Spinal cord (tissue), 10 donors: ENCODE data around the gene HOXC12. TPM values are rescaled to one million over a fixed set of nuclear protein-coding genes. Genes with fewer than 3 reads are reported as not detected.
A peak's percentile ranks its signal among the peaks of the same experiment; 100 is the strongest.

Experiments used
- DNase-seq, 6 donors: peaks; one replicate each; pipeline versions ENCODE4 v3.0.0 to v3.0.0-alpha.2; 2013 to 2015; ENCODE audit warnings: low spot score in 6 of 6, low read depth in 4 of 6
- H3K27ac ChIP-seq: one replicate; pipeline ENCODE4 v1.5.1; 2013; ENCODE audit warnings: low read depth, low read length, control low read depth
- H3K27me3 ChIP-seq: one replicate; pipeline ENCODE4 v1.6.1; 2013; ENCODE audit warnings: low read length; ENCODE audit not compliant: control insufficient read depth, insufficient read depth
- H3K36me3 ChIP-seq: one replicate; pipeline ENCODE4 v1.6.1; 2013; ENCODE audit warnings: low read length; ENCODE audit not compliant: control insufficient read depth, insufficient read depth
- H3K4me1 ChIP-seq: one replicate; pipeline ENCODE4 v1.6.1; 2013; ENCODE audit warnings: low read length; ENCODE audit not compliant: control insufficient read depth, insufficient read depth
- H3K4me3 ChIP-seq: one replicate; pipeline ENCODE4 v1.5.1; 2013; ENCODE audit warnings: low read depth, low read length, control low read depth
- H3K9me3 ChIP-seq: one replicate; pipeline ENCODE4 v1.6.1; 2013; ENCODE audit warnings: low read length; ENCODE audit not compliant: control insufficient read depth, insufficient read depth
- WGBS: methylation state at CpG from one replicate; pipeline ENCODE4 v1.1.5; 2013; ENCODE audit warnings: missing lambda C conversion rate; ENCODE audit not compliant: insufficient coverage; 5-methylcytosine and 5-hydroxymethylcytosine counted together
- polyA plus RNA-seq, 2 donors: library from polyadenylated mRNA; unstranded; fragments of 120-200 nt; gene quantifications; one replicate each; pipeline ENCODE4 v1.2.1, GENCODE V29; 2013; ENCODE audit not compliant: insufficient read length in 2 of 2
- total RNA-seq, 2 donors: library from RNA; depleted of rRNA in 1 of 2; stranded (reverse); fragments of 120-200 nt in 1 of 2; fragments of >200 nt in 1 of 2; gene quantifications; one replicate each; pipeline versions ENCODE4 v1.2.3 to v1.2.4, GENCODE V29; 2013 to 2014
- donor health status: healthy.

HOXC12 gene
- total and polyA plus RNA-seq, 4 donors, result 2.3 TPM; not detected in 3

DNA sequence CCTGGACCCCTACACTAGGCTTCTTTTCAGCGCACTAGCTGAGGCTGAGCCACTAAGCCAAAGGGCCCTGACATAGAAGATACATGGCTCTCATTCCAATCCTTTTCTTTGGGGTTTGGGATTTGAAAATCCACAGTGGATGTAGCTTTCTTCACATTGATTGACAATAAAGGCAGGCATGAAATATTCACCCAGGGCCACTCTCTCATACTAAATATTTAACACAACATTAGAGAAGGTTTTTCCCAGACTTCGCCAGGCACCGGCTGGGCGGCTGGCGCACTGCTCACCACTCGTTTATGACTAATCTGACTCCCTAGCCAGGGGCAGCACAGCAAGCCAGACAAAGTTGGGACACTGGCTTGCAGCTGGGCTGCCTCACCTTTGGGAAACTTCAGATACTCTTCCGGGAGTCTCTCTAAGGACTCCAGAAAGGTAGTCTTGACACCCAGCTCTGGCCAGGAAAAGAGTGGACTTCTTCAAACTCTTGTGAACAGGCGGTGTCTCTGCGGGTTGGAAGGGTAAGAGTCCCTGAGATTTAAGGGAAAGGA lies 17.5 kb downstream of the HOXC12 start:
- DNase-seq, result no peak
- 30% methylated on average over 7 of the region's 9 CpGs for WGBS
- Histone ChIP-seq H3K4me3 (peak overlapping the region; percentile 46), H3K36me3 (no peaks in the 10 kb centered on the region), H3K27ac (no peak overlapping the region), H3K4me1 (peaks cover 30% of the 10 kb centered on the region), H3K9me3 (no peaks in the 10 kb centered on the region), H3K27me3 (peaks cover 100% of the 10 kb centered on the region)

DNA sequence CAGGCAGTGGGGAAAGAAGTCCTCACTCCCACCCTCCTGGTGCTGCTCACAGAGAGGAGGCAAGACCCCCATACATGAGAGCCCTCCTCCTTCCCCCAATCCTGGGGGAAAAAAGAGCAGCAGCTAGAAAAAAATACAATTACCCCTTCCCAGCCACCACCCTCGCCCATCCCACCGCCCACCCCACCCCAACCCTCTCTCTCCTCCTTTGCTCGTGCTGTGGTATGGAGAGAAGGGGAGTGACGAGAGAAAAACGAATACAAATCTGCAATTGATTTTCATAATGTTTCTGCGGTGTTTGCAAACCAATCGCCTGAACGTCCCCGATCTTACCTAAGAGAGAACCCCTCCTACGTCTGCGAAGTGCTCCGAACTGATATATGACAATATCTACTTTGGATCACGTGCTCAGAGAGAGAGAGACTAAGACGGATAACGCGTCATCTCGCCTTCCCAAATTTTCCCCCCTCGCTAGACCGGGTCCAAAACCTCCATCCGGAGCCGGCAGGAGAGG lies 18.1 kb downstream of the HOXC12 start, which contains the start of gene HOXC11:
TSS of gene HOXC11 (plus strand) at position 405 of the 514 bp plus-strand sequence. CDS start 116 bp downstream, outside the sequence.
- H3K36me3 ChIP-seq, result no peaks in the 10 kb centered on the region
- peaks cover 30% of the 10 kb centered on the region for H3K4me1 ChIP-seq
- no peak for DNase-seq
- peak within 1 kb of the TSS; percentile 46 for H3K4me3 ChIP-seq
- peak within 1 kb of the TSS; percentile 22 for H3K27ac ChIP-seq
- H3K9me3 ChIP-seq, result no peaks in the 10 kb centered on the region
- H3K27me3 ChIP-seq, result peaks cover 100% of the 10 kb centered on the region
- WGBS, result 3% methylated on average over 6 of the region's 21 CpGs

- Histone ChIP-seq H3K4me1 (peaks cover 34% of the 10 kb centered on the region), H3K27me3 (peaks cover 100% of the 10 kb centered on the region), H3K36me3 (no peaks in the 10 kb centered on the region), H3K27ac (peak overlapping the region; percentile 22), H3K9me3 (no peaks in the 10 kb centered on the region), H3K4me3 (peak overlapping the region; percentile 46)
- DNase-seq, result no peak
- WGBS, result under 1% methylated on average over 60 of the region's 71 CpGs
Measured at GRCh38 chr12:53973236-53974042, 18.7 kb downstream of the HOXC12 start.

DNA sequence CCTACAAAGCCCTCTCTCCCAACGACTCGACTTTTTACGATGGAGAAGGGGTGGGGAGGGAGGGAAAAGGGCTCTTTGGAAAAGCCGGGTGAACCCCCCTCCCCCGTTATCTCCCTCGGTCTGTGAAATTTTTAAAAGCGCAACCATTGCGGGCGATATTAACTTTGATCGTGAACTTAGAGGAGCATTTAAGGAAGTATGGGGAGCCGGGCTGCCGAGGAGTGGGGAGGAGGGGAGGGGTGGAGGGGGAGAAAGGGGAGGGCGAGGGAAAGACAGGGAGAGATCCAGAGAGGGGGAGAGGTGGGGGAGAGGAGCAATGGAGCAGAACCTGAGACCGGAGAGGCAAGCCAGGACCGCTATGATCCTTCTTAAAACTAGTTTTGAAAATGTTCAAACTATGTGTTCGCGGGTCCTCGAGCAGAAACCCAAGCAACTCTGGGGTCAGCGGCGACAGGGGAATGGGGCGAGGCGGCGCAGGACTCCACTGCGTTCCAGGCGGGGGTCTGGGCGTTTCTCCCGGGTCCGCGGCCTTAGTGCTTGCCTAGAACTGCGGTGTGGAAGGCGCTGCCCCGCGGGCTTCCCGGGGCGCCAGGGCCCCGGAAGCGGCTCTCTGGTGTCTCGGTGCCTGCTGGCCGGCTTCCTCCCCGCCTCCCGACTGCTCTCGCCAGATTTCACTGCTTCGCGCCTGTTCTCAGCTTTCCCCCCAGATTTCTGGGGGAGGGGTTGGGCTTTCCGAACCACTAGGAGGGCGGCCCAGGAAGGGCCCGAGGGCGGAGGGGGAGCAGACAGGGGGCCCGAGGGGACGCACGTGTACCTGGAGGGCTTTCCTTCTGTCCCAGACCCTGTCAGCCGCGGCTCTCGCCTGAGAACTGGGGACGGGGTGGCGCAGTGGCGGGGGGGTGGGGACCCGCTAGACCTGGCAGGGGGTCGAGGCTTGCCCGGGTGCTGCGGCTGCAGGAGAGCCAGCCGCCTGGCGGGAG lies 19.7 kb downstream of the HOXC12 start, which contains the start of gene HOTAIR:
TSS of gene HOTAIR (minus strand) at position 871 of the 980 bp plus-strand sequence.
- WGBS, result 1% methylated on average over 53 of the region's 63 CpGs
- H3K27ac ChIP-seq, result peak within 1 kb of the TSS; percentile 44
- DNase-seq, result no peak
- no peaks in the 10 kb centered on the region for H3K36me3 ChIP-seq
- peak within 1 kb of the TSS; percentile 46 for H3K4me3 ChIP-seq
- peaks cover 100% of the 10 kb centered on the region for H3K27me3 ChIP-seq
- H3K9me3 ChIP-seq, result no peaks in the 10 kb centered on the region
- peaks cover 40% of the 10 kb centered on the region for H3K4me1 ChIP-seq

DNA sequence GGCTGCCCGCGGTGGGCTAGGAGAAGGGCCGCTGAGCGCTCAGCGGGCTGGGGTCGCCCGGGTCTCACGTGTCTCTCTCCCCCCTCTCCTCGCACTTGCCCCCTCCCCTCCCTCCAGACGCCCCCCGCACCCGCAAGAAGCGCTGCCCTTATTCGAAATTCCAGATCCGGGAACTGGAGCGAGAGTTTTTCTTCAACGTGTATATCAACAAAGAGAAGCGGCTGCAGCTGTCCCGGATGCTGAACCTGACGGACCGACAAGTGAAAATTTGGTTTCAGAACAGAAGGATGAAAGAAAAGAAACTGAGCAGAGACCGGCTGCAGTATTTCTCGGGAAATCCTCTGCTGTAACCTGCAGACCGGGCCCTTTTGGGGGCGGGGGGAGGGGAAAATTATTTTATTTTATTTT lies 20.4 kb downstream of the HOXC12 start:
- WGBS, result under 1% methylated on average over 18 of the region's 25 CpGs
- no peak overlapping the region for H3K27ac ChIP-seq
- no peaks in the 10 kb centered on the region for H3K36me3 ChIP-seq
- no peaks in the 10 kb centered on the region for H3K9me3 ChIP-seq
- H3K27me3 ChIP-seq, result peaks cover 100% of the 10 kb centered on the region
- DNase-seq, result peak in 1 of 6 donors; percentile 22
- H3K4me3 ChIP-seq, result peak overlapping the region; percentile 46
- H3K4me1 ChIP-seq, result peaks cover 46% of the 10 kb centered on the region

- DNase-seq, result no peak
- H3K4me3 ChIP-seq, result peak overlapping the region; percentile 35
- H3K27ac ChIP-seq, result no peak overlapping the region
- no peaks in the 10 kb centered on the region for H3K9me3 ChIP-seq
- no peaks in the 10 kb centered on the region for H3K36me3 ChIP-seq
- 5% methylated on average over 22 of the region's 31 CpGs for WGBS
- peaks cover 48% of the 10 kb centered on the region for H3K4me1 ChIP-seq
- H3K27me3 ChIP-seq, result peaks cover 98% of the 10 kb centered on the region
Measured at GRCh38 chr12:53975479-53976152, 20.9 kb downstream of the HOXC12 start.

DNA sequence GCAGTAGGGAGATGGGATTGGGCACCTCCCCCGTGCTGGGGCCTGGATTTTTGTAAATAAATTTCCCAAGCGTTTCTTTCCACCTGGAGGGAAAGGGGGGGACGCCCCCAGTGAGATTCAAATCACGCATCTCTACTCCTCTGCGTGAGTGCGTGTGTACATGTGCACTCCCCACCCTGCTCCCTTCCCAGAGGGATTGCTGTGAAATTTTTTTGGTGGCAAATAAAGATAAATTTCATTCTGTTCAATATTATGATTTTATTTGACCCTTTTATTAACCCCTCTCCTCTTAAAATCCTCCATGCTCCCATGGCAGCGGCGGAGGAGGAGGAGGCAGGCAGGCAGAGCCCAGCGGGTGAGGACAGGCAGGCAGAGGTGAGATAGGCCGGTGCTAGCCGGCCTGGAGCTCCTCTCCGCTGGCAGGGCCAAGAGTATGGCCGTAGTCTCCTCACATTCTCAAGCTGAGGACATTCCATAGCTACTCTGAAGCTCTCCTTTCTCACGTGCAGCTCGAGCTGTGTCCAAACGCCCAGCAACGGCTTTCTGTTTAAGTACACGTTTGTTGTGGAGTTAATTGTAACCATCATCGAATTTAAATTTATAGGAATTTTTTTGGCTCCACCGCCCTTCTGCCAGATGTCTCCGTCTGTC lies 21.6 kb downstream of the HOXC12 start:
- Histone ChIP-seq H3K9me3 (no peaks in the 10 kb centered on the region), H3K4me3 (no peak overlapping the region), H3K36me3 (no peaks in the 10 kb centered on the region), H3K27me3 (peaks cover 98% of the 10 kb centered on the region), H3K4me1 (peaks cover 53% of the 10 kb centered on the region), H3K27ac (no peak overlapping the region)
- DNase-seq, result peak in 2 of 6 donors; percentile 26 to 34
- 20% methylated on average over 1 of the region's 21 CpGs for WGBS

DNA sequence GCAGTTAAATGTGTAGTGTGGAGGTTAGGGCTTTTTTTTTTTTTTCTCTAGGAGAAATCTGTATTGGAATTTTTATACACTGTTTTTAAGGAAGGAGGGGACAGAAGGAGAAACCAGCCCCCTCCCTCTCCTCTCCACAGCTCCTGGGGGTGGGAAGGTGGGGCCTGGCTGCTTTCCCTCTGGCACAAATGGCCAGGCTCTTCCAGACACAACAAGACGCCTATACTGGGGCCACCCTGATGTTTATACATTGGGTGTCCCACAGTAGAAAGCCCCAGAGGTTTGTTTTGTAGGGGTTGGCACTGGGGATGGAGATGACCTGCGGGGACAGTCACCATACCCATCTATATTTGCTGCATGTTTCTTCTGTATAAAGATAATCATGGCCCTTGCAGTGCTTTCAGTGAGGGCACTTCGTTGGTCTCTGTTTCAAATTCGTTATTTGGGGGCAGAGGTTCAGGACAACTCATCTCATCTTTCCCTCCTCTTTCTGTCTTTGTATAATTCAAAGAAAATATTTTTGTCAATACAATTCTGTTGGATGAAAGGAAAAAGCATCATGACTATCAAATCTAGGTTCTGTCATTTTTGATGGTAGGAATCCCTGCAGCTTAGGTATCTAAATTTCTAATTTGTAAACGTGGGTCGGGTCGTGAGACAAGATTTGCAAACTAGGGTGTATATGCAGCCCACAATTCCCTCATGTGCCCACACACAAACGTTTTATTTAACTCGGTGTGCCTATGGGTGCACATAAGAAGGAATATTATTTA lies 22.3 kb downstream of the HOXC12 start:
- peaks cover 58% of the 10 kb centered on the region for H3K4me1 ChIP-seq
- H3K27ac ChIP-seq, result no peak overlapping the region
- peaks cover 97% of the 10 kb centered on the region for H3K27me3 ChIP-seq
- no peak overlapping the region for H3K4me3 ChIP-seq
- H3K36me3 ChIP-seq, result no peaks in the 10 kb centered on the region
- WGBS, result no CpG with 5 or more reads among the region's 9 CpGs
- DNase-seq, result peak in 1 of 6 donors; percentile 8
- H3K9me3 ChIP-seq, result no peaks in the 10 kb centered on the region
